Measurements from ENCODE around the gene FBXO7. TPM values are rescaled to one million over a fixed set of nuclear protein-coding genes. Genes with fewer than 3 reads are reported as not detected.

The FBXO7 gene
- total RNA-seq, 3 donors from 2014 or later (not counting 1 experiment from before 2014, with no cell fraction given), result 173 to 208 (median 198) TPM

GRCh38 chr22:32517488-32517887 lies 42.9 kb downstream of the FBXO7 start:
- no peaks in the 10 kb centered on the region for H3K9me3 Mint-ChIP-seq
- TF ChIP-seq CTCF (IDR thresholded peaks at IDR 0.05), result no peak
- Histone ChIP-seq H3K4me1 (ENCODE audit: control insufficient read depth, insufficient read depth, low read length) (no peaks in the 10 kb centered on the region), H3K36me3 (ENCODE audit: control insufficient read depth, insufficient read depth, low read length) (no peaks in the 10 kb centered on the region), H3K27me3 (ENCODE audit: control insufficient read depth, insufficient read depth, low read length) (no peaks in the 10 kb centered on the region), H3K4me3 (ENCODE audit: low read length) (no peak overlapping the region), H3K27ac (ENCODE audit: low read length) (no peak overlapping the region), H3K9me3 (ENCODE audit: control insufficient read depth, insufficient read depth, low read length) (no peaks in the 10 kb centered on the region)
- no peak for ATAC-seq
- WGBS (ENCODE audit: insufficient coverage), result 97% methylated on average over 3 of the region's 3 CpGs
- no peak overlapping the region for H3K27ac Mint-ChIP-seq
- no peak overlapping the region for H3K4me3 Mint-ChIP-seq
- DNase-seq, result no peak
- intact Hi-C loops (cut with micrococcal nuclease), result no loop called here
- H3K27me3 Mint-ChIP-seq (ENCODE audit: low read depth in 2 of 2), result no peaks in the 10 kb centered on the region
- no peaks in the 10 kb centered on the region for H3K36me3 Mint-ChIP-seq
- no peaks in the 10 kb centered on the region for H3K4me1 Mint-ChIP-seq

- H3K9me3 Mint-ChIP-seq, result no peaks in the 10 kb centered on the region
- H3K27me3 Mint-ChIP-seq (ENCODE audit: low read depth in 2 of 2), result no peaks in the 10 kb centered on the region
- Histone ChIP-seq H3K27ac (ENCODE audit: low read length) (no peak overlapping the region), H3K4me3 (ENCODE audit: low read length) (no peak overlapping the region), H3K27me3 (ENCODE audit: control insufficient read depth, insufficient read depth, low read length) (no peaks in the 10 kb centered on the region), H3K36me3 (ENCODE audit: control insufficient read depth, insufficient read depth, low read length) (no peaks in the 10 kb centered on the region), H3K9me3 (ENCODE audit: control insufficient read depth, insufficient read depth, low read length) (no peaks in the 10 kb centered on the region), H3K4me1 (ENCODE audit: control insufficient read depth, insufficient read depth, low read length) (no peaks in the 10 kb centered on the region)
- H3K27ac Mint-ChIP-seq, result no peak overlapping the region
- intact Hi-C loops (cut with micrococcal nuclease), result no loop called here
- DNase-seq, result no peak
- ATAC-seq, result no peak
- no peak overlapping the region for H3K4me3 Mint-ChIP-seq
- H3K4me1 Mint-ChIP-seq, result no peaks in the 10 kb centered on the region
- TF ChIP-seq CTCF (IDR thresholded peaks at IDR 0.05), result no peak
- H3K36me3 Mint-ChIP-seq, result no peaks in the 10 kb centered on the region
- WGBS (ENCODE audit: insufficient coverage), result 97% methylated on average over 8 of the region's 8 CpGs
These were observed 43.3 kb downstream of the FBXO7 start for GRCh38 chr22:32517921-32518320.

- H3K27ac ChIP-seq (ENCODE audit: low read length), result no peak overlapping the region
- no peaks in the 10 kb centered on the region for H3K9me3 ChIP-seq (ENCODE audit: control insufficient read depth, insufficient read depth, low read length)
- no peaks in the 10 kb centered on the region for H3K27me3 Mint-ChIP-seq (ENCODE audit: low read depth in 2 of 2)
- H3K36me3 ChIP-seq (ENCODE audit: control insufficient read depth, insufficient read depth, low read length), result no peaks in the 10 kb centered on the region
- H3K27ac Mint-ChIP-seq, result no peak overlapping the region
- TF ChIP-seq CTCF (IDR thresholded peaks at IDR 0.05), result no peak
- ATAC-seq, result no peak
- intact Hi-C loops (cut with micrococcal nuclease), result no loop called here
- no peaks in the 10 kb centered on the region for H3K36me3 Mint-ChIP-seq
- no CpG with 5 or more reads among the region's 1 CpG for WGBS (ENCODE audit: insufficient coverage)
- no peaks in the 10 kb centered on the region for H3K27me3 ChIP-seq (ENCODE audit: control insufficient read depth, insufficient read depth, low read length)
- H3K4me3 Mint-ChIP-seq, result no peak overlapping the region
- H3K4me1 Mint-ChIP-seq, result no peaks in the 10 kb centered on the region
- H3K4me3 ChIP-seq (ENCODE audit: low read length), result no peak overlapping the region
- no peaks in the 10 kb centered on the region for H3K4me1 ChIP-seq (ENCODE audit: control insufficient read depth, insufficient read depth, low read length)
- H3K9me3 Mint-ChIP-seq, result no peaks in the 10 kb centered on the region
- DNase-seq, result no peak
These were observed 43.8 kb downstream of the FBXO7 start for GRCh38 chr22:32518381-32518780.

- ATAC-seq, result no peak
- TF ChIP-seq CTCF (IDR thresholded peaks at IDR 0.05), result no peak
- no peaks in the 10 kb centered on the region for H3K27me3 Mint-ChIP-seq (ENCODE audit: low read depth in 2 of 2)
- 91% methylated on average over 3 of the region's 5 CpGs for WGBS (ENCODE audit: insufficient coverage)
- Histone ChIP-seq H3K4me1 (ENCODE audit: control insufficient read depth, insufficient read depth, low read length) (no peaks in the 10 kb centered on the region), H3K36me3 (ENCODE audit: control insufficient read depth, insufficient read depth, low read length) (no peaks in the 10 kb centered on the region), H3K27ac (ENCODE audit: low read length) (no peak overlapping the region), H3K4me3 (ENCODE audit: low read length) (no peak overlapping the region), H3K9me3 (ENCODE audit: control insufficient read depth, insufficient read depth, low read length) (no peaks in the 10 kb centered on the region), H3K27me3 (ENCODE audit: control insufficient read depth, insufficient read depth, low read length) (no peaks in the 10 kb centered on the region)
- no peaks in the 10 kb centered on the region for H3K4me1 Mint-ChIP-seq
- no peak overlapping the region for H3K27ac Mint-ChIP-seq
- H3K4me3 Mint-ChIP-seq, result no peak overlapping the region
- H3K36me3 Mint-ChIP-seq, result no peaks in the 10 kb centered on the region
- intact Hi-C loops (cut with micrococcal nuclease), result no loop called here
- peak in 1 of 2 donors; percentile 35 for DNase-seq
- H3K9me3 Mint-ChIP-seq, result no peaks in the 10 kb centered on the region
These were observed 44.2 kb downstream of the FBXO7 start for GRCh38 chr22:32518848-32519247.

Data from natural killer cell (primary cell).